Suprapubic skin (tissue), 3 donors: ENCODE data around the gene STPG1.

Source experiments
- POLR2A ChIP-seq, 2 donors: fragments of 450-650 bp; IDR thresholded peaks; one replicate each; pipeline ENCODE4 v1.6.1; 2017; ENCODE audit warnings: antibody characterized with exemption in 2 of 2, mild to moderate bottlenecking in 2 of 2, moderate library complexity in 2 of 2
- TF ChIP-seq, protein P1 (sequence below), 2 donors: fragments of 200-600 bp in 1 of 2; fragments of 450-650 bp in 1 of 2; sonication (generic) in 1 of 2; IDR thresholded peaks; one replicate each; pipeline ENCODE4 v1.5.1; 2016 to 2019; ENCODE audit warnings: antibody characterized with exemption in 2 of 2, mild to moderate bottlenecking in 1 of 2, moderate library complexity in 1 of 2

DNA sequence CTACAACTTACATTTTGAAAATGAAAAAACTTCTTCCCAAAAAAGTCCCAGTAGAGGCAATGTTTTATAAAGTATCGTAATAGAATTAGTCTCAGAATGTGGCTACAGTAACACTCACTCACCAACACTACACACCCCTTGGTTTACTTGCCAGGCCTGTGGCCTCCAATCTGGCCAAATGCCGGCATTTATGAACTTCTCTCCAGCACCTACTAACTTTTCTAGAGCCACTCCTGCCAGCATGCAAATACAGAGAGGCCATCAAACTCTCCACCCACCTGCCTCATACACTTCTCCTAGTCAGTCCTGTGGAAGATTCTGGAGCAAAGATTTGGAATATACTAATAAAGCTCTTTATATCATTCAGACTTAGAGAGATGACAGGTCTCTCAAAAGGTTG lies 32.3 kb downstream of the STPG1 start:
- no peak for TF ChIP-seq POLR2A (IDR thresholded peaks at IDR 0.05)
- TF ChIP-seq, protein P1, sequence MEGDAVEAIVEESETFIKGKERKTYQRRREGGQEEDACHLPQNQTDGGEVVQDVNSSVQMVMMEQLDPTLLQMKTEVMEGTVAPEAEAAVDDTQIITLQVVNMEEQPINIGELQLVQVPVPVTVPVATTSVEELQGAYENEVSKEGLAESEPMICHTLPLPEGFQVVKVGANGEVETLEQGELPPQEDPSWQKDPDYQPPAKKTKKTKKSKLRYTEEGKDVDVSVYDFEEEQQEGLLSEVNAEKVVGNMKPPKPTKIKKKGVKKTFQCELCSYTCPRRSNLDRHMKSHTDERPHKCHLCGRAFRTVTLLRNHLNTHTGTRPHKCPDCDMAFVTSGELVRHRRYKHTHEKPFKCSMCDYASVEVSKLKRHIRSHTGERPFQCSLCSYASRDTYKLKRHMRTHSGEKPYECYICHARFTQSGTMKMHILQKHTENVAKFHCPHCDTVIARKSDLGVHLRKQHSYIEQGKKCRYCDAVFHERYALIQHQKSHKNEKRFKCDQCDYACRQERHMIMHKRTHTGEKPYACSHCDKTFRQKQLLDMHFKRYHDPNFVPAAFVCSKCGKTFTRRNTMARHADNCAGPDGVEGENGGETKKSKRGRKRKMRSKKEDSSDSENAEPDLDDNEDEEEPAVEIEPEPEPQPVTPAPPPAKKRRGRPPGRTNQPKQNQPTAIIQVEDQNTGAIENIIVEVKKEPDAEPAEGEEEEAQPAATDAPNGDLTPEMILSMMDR (IDR thresholded peaks at IDR 0.05) = no peak
